GM12864 (cell line): ENCODE data around the gene APBB2.

Experiments
- DNase-seq: peaks from one replicate; pipeline ENCODE4 v3.0.0-alpha.2; 2011; ENCODE audit warnings: low read depth
- H3K4me3 ChIP-seq: 2 replicates; pipeline ENCODE4 v1.5.1; 2011; ENCODE audit warnings: mild to moderate bottlenecking, low read depth, low read length, control low read depth
- TF ChIP-seq, protein P1 (sequence below): IDR thresholded peaks from 2 replicates; pipeline ENCODE4 v1.5.1; 2011; ENCODE audit warnings: low read depth, mild to moderate bottlenecking, moderate library complexity, low read length, control low read depth, inconsistent platforms; ENCODE audit errors: missing control alignments

APBB2 gene

DNA sequence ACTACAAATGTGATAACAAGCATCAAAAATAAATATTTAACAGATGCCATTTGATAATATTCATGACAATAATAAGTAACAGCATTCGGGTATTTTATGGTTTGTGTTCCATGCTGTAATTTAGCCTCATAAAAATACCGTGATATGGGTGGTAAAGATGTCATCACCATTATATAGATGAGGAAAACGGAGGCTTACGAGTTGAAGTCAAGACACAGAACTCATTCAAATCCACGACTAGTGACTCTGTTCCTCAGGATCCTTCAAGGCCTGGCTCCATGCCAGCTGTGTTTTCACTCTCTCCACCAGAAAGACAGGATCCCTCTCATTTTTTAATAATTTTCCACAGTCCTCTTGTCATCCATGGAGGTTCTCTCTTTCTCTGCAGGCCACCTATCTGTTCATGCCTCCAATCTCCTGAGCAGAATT is 94.5 kb downstream of the APBB2 start:
- no peak for DNase-seq
- TF ChIP-seq, protein P1, sequence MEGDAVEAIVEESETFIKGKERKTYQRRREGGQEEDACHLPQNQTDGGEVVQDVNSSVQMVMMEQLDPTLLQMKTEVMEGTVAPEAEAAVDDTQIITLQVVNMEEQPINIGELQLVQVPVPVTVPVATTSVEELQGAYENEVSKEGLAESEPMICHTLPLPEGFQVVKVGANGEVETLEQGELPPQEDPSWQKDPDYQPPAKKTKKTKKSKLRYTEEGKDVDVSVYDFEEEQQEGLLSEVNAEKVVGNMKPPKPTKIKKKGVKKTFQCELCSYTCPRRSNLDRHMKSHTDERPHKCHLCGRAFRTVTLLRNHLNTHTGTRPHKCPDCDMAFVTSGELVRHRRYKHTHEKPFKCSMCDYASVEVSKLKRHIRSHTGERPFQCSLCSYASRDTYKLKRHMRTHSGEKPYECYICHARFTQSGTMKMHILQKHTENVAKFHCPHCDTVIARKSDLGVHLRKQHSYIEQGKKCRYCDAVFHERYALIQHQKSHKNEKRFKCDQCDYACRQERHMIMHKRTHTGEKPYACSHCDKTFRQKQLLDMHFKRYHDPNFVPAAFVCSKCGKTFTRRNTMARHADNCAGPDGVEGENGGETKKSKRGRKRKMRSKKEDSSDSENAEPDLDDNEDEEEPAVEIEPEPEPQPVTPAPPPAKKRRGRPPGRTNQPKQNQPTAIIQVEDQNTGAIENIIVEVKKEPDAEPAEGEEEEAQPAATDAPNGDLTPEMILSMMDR, result no peak
- H3K4me3 ChIP-seq, result no peak overlapping the region

GRCh38 chr4:41111791-41112190 is 102.6 kb downstream of the APBB2 start:
- no peak for DNase-seq

DNA sequence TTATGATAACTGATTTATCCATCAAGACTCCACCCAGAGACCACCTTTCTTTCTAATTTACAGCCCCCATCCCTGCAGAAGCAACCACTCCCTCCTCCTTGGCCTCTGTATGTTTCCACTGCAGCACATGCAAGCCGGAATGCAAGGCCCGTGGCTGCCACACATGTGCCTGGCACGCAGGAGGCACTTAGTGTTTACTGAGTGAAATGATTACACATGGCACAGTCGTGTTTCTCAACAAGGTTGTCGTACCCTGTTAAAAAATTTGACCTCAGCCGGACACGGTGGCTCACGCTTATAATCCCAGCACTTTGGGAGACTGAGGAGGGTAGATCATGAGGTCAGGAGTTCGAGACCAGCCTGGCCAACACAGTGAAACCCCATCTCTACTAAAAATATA is 104.3 kb downstream of the APBB2 start:
- no peak for DNase-seq
- TF ChIP-seq, protein P1, result no peak
- no peak overlapping the region for H3K4me3 ChIP-seq

More at GRCh38 chr4:41111791-41112190, 102.6 kb downstream of the APBB2 start:
- TF ChIP-seq, protein P1, result no peak
- H3K4me3 ChIP-seq, result no peak overlapping the region

GRCh38 chr4:41108481-41108880 is 105.9 kb downstream of the APBB2 start:
- TF ChIP-seq, protein P1, result no peak
- no peak overlapping the region for H3K4me3 ChIP-seq
- no peak for DNase-seq

DNA sequence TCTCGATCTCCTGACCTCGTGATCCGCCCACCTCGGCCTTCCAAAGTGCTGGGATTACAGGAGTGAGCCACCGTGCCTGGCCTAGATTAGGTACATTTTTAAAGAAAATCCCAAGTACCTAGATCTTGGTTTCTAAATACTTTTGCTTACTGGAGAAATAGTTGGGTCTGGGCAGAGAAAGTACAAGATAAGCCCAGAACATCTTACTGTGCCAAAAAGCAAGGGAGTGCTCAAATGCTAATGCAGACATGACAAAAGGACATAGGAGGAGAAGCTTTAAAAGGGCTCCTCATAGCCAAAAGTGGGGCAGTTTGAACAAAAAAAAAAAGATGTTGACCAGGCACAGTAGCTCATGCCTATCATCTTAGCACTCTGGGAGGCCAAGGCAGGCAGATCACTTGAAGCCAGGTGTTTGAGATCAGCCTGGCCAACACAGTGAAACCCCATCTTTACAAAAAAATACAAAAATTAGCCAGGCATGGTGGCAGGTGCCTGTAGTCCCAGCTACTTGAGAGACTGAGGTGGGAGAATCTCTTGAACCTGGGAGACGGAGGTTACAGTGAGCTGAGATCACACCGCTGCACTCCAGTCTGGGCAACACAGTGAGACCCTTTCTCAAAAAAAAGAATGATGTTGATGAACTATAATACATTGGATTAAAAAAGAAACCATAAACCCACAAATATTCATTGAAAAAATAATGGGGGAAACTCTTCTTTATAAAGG is 107.5 kb downstream of the APBB2 start:
- no peak for DNase-seq
- H3K4me3 ChIP-seq, result no peak overlapping the region
- TF ChIP-seq, protein P1, result no peak

DNA sequence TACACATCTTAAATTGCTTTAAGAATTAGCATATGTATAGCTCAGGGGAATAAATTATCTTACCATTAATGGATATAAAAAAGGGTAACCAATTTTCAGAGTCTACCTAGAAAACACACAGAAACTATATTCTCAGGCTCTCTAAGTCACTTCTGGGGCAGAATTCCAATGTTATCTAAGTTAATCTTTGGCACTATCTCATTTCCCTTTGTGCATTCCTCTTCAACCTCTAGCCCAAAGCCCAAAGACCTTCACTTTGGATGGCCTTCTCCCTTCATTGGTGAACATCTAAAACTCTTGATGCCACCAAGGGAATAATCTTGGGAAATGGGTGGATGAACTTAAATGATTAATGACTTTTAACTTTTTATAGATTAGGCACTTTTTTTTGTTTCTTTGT is 108.3 kb downstream of the APBB2 start:
- TF ChIP-seq, protein P1, result no peak
- DNase-seq, result no peak
- H3K4me3 ChIP-seq, result no peak overlapping the region

DNA sequence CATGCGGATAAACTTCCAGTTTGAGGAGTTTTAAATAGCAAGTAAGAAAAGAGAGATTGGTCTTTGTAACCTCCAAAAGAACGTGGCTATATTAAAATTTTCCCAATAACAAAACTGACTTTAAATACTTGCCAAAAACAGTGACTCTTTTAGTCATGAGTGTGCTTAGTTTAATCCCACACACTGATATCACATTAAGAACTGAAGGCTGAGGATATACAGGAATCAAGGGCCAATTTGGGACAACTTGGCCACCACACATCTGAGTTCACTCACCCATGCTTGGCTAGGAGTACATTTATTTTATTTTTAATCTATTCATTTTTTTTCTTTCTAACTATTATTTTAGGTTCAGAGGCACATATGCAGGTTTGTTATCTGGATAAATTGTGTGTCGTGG is 110.2 kb downstream of the APBB2 start:
- no peak overlapping the region for H3K4me3 ChIP-seq
- no peak for DNase-seq
- TF ChIP-seq, protein P1, result no peak
